H9 (cell line): ENCODE results near the gene COL4A2. TPM values are rescaled to one million over a fixed set of nuclear protein-coding genes. Genes with fewer than 3 reads are reported as not detected.

Experiments used
- DNase-seq: peaks from one replicate; pipeline ENCODE4 v3.0.0-alpha.2; 2017
- H2AFZ ChIP-seq: one replicate; pipeline ENCODE4 v1.6.1; 2013; ENCODE audit warnings: mild to moderate bottlenecking, low read length, control low read depth, moderate library complexity
- H2AK5ac ChIP-seq: 2 replicates; pipeline ENCODE4 v1.6.1; 2013; ENCODE audit warnings: low read length, control low read depth, mixed read lengths; ENCODE audit not compliant: insufficient read length
- H2BK120ac ChIP-seq: one replicate; pipeline ENCODE4 v1.6.1; 2013; ENCODE audit warnings: low read depth, mild to moderate bottlenecking, low read length, control low read depth, inconsistent platforms; ENCODE audit not compliant: poor library complexity, severe bottlenecking
- H2BK12ac ChIP-seq: 2 replicates; pipeline ENCODE4 v1.6.1; 2013; ENCODE audit warnings: low read length, control low read depth, mixed read lengths, low read depth; ENCODE audit not compliant: insufficient read length
- H2BK15ac ChIP-seq: 2 replicates; pipeline ENCODE4 v1.6.1; 2013; ENCODE audit warnings: low read depth, low read length, control low read depth
- H2BK20ac ChIP-seq: one replicate; pipeline ENCODE4 v1.6.1; 2013; ENCODE audit warnings: low read depth, mild to moderate bottlenecking, low read length, control low read depth, inconsistent platforms; ENCODE audit not compliant: poor library complexity, severe bottlenecking
- H2BK5ac ChIP-seq: 2 replicates; pipeline ENCODE4 v1.6.1; 2013; ENCODE audit warnings: low read length, control low read depth, mixed read lengths; ENCODE audit not compliant: insufficient read length
- H3K14ac ChIP-seq: 2 replicates; pipeline ENCODE4 v1.6.1; 2013; ENCODE audit warnings: low read length, control low read depth; ENCODE audit not compliant: insufficient read depth
- H3K18ac ChIP-seq: 2 replicates; pipeline ENCODE4 v1.6.1; 2013; ENCODE audit warnings: low read depth, mild to moderate bottlenecking, mixed read lengths, low read length, control low read depth; ENCODE audit not compliant: insufficient read length
- H3K23ac ChIP-seq: 2 replicates; pipeline ENCODE4 v1.6.1; 2013; ENCODE audit warnings: low read length, control low read depth, mixed read lengths, low read depth; ENCODE audit not compliant: insufficient read length
- H3K23me2 ChIP-seq: 2 replicates; pipeline ENCODE4 v1.6.1; 2013; ENCODE audit warnings: low read depth, mild to moderate bottlenecking, mixed read lengths, low read length, control low read depth; ENCODE audit not compliant: insufficient read length, poor library complexity, severe bottlenecking
- H3K27ac ChIP-seq: 2 replicates; pipeline ENCODE4 v1.5.1; 2013; ENCODE audit warnings: low read length, control low read depth, mixed read lengths, low read depth; ENCODE audit not compliant: insufficient read length
- H3K27me3 ChIP-seq: 2 replicates; pipeline ENCODE4 v1.6.1; 2013; ENCODE audit warnings: low read length, control low read depth, inconsistent platforms; ENCODE audit not compliant: insufficient read depth
- H3K4ac ChIP-seq: 2 replicates; pipeline ENCODE4 v1.6.1; 2013; ENCODE audit warnings: low read depth, mild to moderate bottlenecking, control low read depth, inconsistent platforms, low read length, moderate library complexity
- H3K4me1 ChIP-seq: 2 replicates; pipeline ENCODE4 v1.6.1; 2013; ENCODE audit warnings: low read length, control low read depth, inconsistent platforms; ENCODE audit not compliant: insufficient read depth
- H3K4me2 ChIP-seq: 2 replicates; pipeline ENCODE4 v1.6.1; 2013; ENCODE audit warnings: low read length, control low read depth, mixed read lengths; ENCODE audit not compliant: insufficient read length, insufficient read depth
- H3K56ac ChIP-seq: 2 replicates; pipeline ENCODE4 v1.6.1; 2013; ENCODE audit warnings: low read depth, mild to moderate bottlenecking, mixed read lengths, low read length, control low read depth; ENCODE audit not compliant: insufficient read length
- H3K79me1 ChIP-seq: 2 replicates; pipeline ENCODE4 v1.6.1; 2013; ENCODE audit warnings: low read depth, mild to moderate bottlenecking, moderate library complexity, low read length, control low read depth, inconsistent platforms; ENCODE audit not compliant: insufficient read depth, poor library complexity, severe bottlenecking
- H3K79me2 ChIP-seq: 2 replicates; pipeline ENCODE4 v1.6.1; 2013; ENCODE audit warnings: low read length, control low read depth, inconsistent platforms; ENCODE audit not compliant: insufficient read depth
- H3K9ac ChIP-seq: 2 replicates; pipeline ENCODE4 v1.6.1; 2013; ENCODE audit warnings: low read length, control low read depth, mixed read lengths; ENCODE audit not compliant: insufficient read length; ENCODE audit errors: extremely low read depth
- H3K9me3 ChIP-seq: one replicate; pipeline ENCODE4 v1.6.1; 2013; ENCODE audit warnings: low read depth, low read length, inconsistent platforms; ENCODE audit not compliant: control insufficient read depth
- H3T11ph ChIP-seq: one replicate; pipeline ENCODE4 v1.6.1; 2013; ENCODE audit warnings: mild to moderate bottlenecking, low read length, control low read depth, inconsistent platforms
- H4K20me1 ChIP-seq: one replicate; pipeline ENCODE4 v1.6.1; 2013; ENCODE audit not compliant: control insufficient read depth, insufficient read length, insufficient read depth
- H4K5ac ChIP-seq: 2 replicates; pipeline ENCODE4 v1.6.1; 2013; ENCODE audit warnings: low read depth, mild to moderate bottlenecking, mixed read lengths, low read length, control low read depth; ENCODE audit not compliant: insufficient read length
- H4K8ac ChIP-seq: replicated peaks from 2 replicates; pipeline ENCODE4 v1.6.1; 2013; ENCODE audit warnings: low read length, control low read depth, mixed read lengths, low read depth; ENCODE audit not compliant: insufficient read length
- H4K91ac ChIP-seq: 2 replicates; pipeline ENCODE4 v1.6.1; 2013; ENCODE audit warnings: low read depth, mild to moderate bottlenecking, moderate library complexity, mixed read lengths, low read length, control low read depth; ENCODE audit not compliant: insufficient read length
- H3K27ac Mint-ChIP-seq, 3 experiments: 2 replicates in 2 of 3; 3 replicates in 1 of 3; pipeline ENCODE4 v1.8.0; 2020 to 2021; ENCODE audit warnings: mixed read lengths in 3 of 3, mild to moderate bottlenecking in 1 of 3, moderate library complexity in 1 of 3
- H3K27me3 Mint-ChIP-seq: 2 replicates; pipeline ENCODE4 v1.8.0; 2021; ENCODE audit warnings: low read depth, mild to moderate bottlenecking, moderate library complexity, mixed read lengths
- H3K36me3 Mint-ChIP-seq, 3 experiments: 2 replicates in 2 of 3; 3 replicates in 1 of 3; pipeline ENCODE4 v1.8.0; 2020 to 2021; ENCODE audit warnings: low read depth in 3 of 3, mixed read lengths in 3 of 3; ENCODE audit not compliant: insufficient read depth in 1 of 3
- H3K4me1 Mint-ChIP-seq, 2 experiments: 2 replicates each; pipeline ENCODE4 v1.8.0; 2020; ENCODE audit warnings: mixed read lengths in 2 of 2
- H3K4me3 Mint-ChIP-seq, 2 experiments: 2 replicates in 1 of 2; 3 replicates in 1 of 2; pipeline ENCODE4 v1.8.0; 2020 to 2021; ENCODE audit warnings: mild to moderate bottlenecking in 2 of 2, mixed read lengths in 2 of 2, moderate library complexity in 1 of 2
- H3K9me3 Mint-ChIP-seq, 2 experiments: 2 replicates in 1 of 2; 3 replicates in 1 of 2; pipeline ENCODE4 v1.8.0; 2020; ENCODE audit warnings: mild to moderate bottlenecking in 2 of 2, mixed read lengths in 2 of 2, moderate library complexity in 1 of 2
- CTCF ChIP-seq: fragments of 200-600 bp; sonication (generic); conservative IDR thresholded peaks from 3 replicates; pipeline ENCODE4 v1.8.0; 2021; ENCODE audit warnings: antibody characterized with exemption, mild to moderate bottlenecking
- WGBS: extraction: QIAGEN DNeasy Blood & Tissue Kit; methylation state at CpG from one replicate; pipeline ENCODE4 v1.1.7; 2013; ENCODE audit warnings: missing lambda C conversion rate, low lambda C conversion rate, mixed read lengths; ENCODE audit not compliant: insufficient read length; ENCODE audit errors: extremely low coverage; 5-methylcytosine and 5-hydroxymethylcytosine counted together
- total RNA-seq: library from RNA; stranded (reverse); gene quantifications from 2 replicates; pipeline ENCODE4 v1.2.1, GENCODE V29; 2021

Gene COL4A2
- total RNA-seq, 1 experiment from 2014 or later, result 76.5 TPM

GRCh38 chr13:110523838-110524540, 216.9 kb downstream of the COL4A2 start:
- no peak overlapping the region for H2AK5ac ChIP-seq
- H4K5ac ChIP-seq, result no peak overlapping the region
- peaks cover 30 to 37% of the 10 kb centered on the region in 2 experiments for H3K4me1 Mint-ChIP-seq
- TF ChIP-seq CTCF, result no peak
- peaks cover 3% of the 10 kb centered on the region; the same call in 1 of the 2 replicates for H3K79me2 ChIP-seq
- H3K4me3 Mint-ChIP-seq, result no peak overlapping the region
- no peak overlapping the region for H4K91ac ChIP-seq
- no peak overlapping the region for H2BK15ac ChIP-seq
- H2BK20ac ChIP-seq, result no peak overlapping the region
- no peaks in the 10 kb centered on the region for H3K27me3 Mint-ChIP-seq
- H4K20me1 ChIP-seq, result no peaks in the 10 kb centered on the region
- no peak overlapping the region for H3K9ac ChIP-seq
- no peaks in the 10 kb centered on the region for H3K27me3 ChIP-seq
- no peak overlapping the region for H2AFZ ChIP-seq
- H3K23me2 ChIP-seq, result no peaks in the 10 kb centered on the region
- H2BK120ac ChIP-seq, result no peak overlapping the region
- H3K4ac ChIP-seq, result no peak overlapping the region
- no peak for DNase-seq
- no CpG with 5 or more reads among the region's 17 CpGs for WGBS
- H3K36me3 Mint-ChIP-seq, result peaks cover 0 to 21% (median 4%) of the 10 kb centered on the region in 3 experiments; a peak in 3 of 7 replicates
- no peak overlapping the region for H3K27ac ChIP-seq
- H3K18ac ChIP-seq, result no peak overlapping the region
- H3K27ac Mint-ChIP-seq, result peak overlapping the region in 1 of 3 experiments; percentile 52; a peak in 1 of 7 replicates
- H3K23ac ChIP-seq, result no peak overlapping the region
- H3K9me3 ChIP-seq, result no peaks in the 10 kb centered on the region
- no peak overlapping the region for H3K4me2 ChIP-seq
- no peak overlapping the region for H2BK5ac ChIP-seq
- H3T11ph ChIP-seq, result no peak overlapping the region
- peaks cover 4% of the 10 kb centered on the region for H3K79me1 ChIP-seq
- H4K8ac ChIP-seq, result no peak overlapping the region
- H3K9me3 Mint-ChIP-seq, result no peaks in the 10 kb centered on the region
- no peak overlapping the region for H3K14ac ChIP-seq
- no peak overlapping the region for H2BK12ac ChIP-seq
- peaks cover 2% of the 10 kb centered on the region; the same call in 1 of the 2 replicates for H3K4me1 ChIP-seq
- H3K56ac ChIP-seq, result no peak overlapping the region
